ENCODE data around the gene CD47.
A peak's percentile ranks its signal among the peaks of the same experiment; 100 is the strongest.

The CD47 gene

DNA sequence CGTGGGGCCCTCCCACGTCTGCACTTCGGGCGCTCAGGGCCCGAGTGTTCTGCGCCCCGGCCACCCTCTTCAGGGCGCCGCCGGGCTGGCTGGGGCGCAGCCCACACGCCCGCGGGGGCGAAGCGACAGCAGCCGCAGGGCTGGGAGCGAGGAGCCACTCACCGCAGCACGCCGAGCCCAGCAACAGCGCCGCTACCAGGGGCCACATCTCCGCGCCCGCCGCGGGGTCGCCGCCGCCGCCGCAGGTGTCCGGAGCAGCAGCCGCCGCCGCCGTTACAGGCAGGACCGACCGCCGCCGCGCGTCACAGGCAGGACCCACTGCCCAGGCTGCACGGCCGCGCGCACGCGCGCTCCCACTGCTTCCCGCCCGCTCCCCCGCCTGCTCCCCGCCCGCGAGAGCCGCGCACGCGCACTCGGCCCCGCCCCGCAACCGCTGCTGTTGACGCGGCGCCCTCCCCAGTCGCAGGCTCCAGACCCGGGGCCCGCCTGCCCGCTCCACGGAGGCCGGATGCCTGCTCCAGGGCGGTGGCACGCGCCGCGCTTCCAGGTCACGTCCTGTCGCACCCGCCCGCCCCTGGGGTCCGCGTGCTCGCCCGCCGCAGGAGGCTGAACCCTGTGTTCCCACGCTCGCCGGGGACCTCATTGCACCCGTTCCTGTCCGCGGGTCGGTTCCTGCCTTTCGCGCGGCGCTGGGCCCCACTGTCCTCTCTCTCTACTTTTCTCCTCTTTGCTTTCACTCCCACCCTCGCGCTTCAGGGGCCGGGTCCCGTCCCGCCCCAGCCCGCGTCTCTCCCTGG is at the start of gene CD47:
Gene CD47, minus strand, starts transcription at position 331 of the 797 bp plus-strand sequence. Its CDS starts 123 bp downstream, at position 208.
- DNase-seq (ENCODE audit: low spot score), result peak; percentile 95

DNA sequence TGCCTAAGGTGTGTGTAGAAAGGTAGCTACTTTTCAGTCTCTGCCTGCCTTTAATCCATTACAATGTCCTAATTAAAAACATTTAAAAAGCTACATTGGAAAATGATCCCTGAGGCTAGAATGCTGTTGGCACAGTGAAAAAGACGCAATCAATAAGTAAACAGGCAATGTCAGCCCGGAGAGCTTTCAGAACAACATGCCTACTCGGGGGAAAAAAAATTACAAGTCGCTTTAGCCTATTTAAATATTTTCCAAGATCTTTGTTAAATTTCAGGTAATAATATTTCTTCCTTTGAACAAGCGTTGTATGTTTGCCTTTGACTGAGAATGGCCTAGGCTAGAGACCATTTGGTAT is 46.6 kb upstream of the CD47 start:
- DNase-seq (ENCODE audit: low spot score), result no peak

DNA sequence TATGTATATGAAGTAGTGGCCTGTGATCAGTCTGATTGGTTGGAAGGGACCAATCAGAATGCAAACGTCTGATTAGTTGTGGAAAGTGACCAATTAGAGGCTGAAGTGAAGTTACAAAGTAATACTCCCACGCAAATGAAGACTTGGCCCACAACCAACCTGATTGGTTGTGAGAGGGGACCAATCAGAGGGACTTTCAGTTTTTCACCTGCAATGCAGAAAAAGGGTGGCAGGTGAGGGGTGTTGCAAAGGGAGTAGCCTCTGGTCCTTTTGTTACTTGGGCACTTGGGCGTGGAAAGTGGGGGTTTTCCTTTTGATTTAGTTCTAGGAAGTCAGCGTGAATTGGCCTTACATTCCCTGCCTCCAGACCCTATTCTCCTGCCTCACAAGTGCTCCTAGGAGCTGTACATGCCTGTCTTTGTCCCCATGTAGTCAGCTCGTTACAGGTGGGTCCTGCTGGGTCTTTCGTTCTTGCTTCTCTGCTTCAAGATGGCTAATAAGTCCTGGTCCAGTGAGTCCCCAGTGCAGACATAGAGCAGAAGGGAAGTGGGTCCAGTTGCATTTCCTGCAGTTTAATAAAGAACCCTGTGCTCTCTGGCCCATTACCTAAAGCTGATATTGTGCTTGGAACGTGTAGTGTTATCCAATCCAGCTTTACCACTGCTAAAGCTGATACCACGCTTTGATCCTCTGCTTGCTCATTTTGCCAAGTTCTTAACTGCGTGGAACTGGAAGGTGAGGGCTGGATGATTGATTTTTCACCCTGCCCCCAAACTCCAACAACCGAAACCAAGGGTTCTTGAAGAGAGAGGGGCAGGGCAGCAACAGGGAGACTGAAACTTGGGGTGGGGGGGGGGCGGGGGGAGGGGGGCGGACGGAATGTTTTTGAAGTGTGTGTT is 46.0 kb upstream of the CD47 start:
- DNase-seq (ENCODE audit: low spot score), result no peak

DNA sequence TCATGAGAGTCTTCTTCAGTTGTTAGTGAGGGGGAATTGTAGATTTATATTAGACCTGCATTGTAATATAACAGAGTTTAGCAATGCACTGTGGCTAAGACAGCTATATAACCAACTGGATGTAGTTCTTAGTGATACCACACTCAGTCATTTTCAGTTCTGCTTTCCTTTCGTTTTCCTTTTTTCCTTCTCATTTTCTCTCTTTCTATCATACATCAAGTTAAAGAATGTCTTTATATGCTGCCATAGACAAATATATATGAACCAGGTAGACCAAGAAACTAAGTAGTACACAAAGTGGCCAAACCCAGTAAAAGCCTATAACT is 43.7 kb upstream of the CD47 start:
- DNase-seq (ENCODE audit: low spot score), result no peak

DNA sequence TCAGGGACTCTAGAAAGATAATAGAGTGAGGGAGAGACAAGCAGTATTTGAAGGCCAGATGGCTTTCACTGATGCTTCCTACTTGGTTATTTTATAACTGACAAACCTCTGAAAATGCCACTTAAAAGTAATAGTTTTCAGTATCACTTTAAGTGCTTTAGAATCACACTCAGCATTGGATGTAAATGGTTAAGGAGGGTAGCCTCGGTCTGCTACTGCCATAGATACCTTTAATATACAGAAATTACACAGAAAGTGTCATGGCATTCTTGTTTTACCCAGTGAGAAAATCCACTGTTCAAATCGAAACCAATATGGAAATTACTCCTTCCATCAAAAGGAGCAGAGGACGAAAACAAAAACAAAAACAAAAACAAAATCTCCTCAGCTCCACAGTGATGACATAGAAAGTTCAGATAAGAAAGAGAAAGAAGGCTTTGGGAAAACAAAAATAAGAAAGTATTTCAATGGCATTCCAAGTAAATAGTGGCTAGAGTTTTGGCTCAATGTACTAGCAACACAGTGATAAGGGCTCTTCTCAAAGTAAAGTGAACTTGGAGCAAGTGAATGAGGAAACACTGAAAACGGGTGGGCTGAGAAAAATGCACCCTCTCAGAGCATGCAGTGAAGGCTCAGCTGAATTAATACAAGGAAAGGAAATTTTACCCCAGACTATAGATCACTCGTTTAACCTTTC is 43.2 kb upstream of the CD47 start:
- DNase-seq (ENCODE audit: low spot score), result no peak

DNA sequence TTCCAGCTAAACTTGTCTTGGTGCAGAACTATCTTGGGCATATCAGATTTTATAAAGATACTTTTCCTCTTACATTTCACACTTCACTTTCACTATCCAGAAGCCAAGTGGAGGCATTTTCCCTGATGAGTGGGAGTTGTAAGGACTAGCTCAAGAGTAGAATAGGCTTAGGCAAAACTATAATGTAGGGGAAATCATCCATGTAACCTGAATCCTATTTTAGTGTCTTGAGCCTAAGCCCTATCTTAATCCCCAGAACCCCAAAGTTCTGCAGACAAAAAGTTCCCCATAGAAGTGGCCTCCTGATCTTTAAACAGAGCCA is 42.2 kb upstream of the CD47 start:
- DNase-seq (ENCODE audit: low spot score), result no peak

DNA sequence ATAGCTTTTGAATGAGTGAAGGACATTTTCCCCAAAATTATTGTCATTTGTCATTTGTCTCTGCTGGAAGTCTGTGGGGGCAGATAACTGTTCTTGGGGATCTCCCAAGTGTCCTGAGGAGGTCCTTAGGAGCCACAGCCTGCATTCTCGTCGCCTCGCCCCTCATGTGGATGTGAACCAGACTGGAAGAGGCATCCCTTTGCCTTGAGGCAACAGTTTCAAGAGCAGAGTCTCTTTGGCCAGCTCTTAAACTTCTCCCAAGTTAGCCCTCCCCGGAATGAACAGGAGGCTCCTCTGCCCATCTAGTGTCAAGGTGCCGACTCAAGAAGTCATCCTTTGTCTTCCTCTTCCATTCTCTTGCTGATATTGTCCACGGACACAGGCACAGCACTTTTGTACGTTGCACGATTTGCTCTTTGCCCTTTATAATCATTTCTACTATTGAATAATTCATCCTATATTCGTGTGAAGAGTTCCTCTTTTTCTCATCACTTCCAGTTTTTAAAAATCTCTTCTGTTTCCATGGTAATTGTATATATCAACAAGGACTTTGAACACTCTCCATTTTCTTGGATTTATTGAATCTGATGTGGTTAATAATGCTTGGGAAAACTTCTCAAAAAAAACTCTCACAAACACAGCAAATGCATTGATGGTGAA is 40.8 kb upstream of the CD47 start:
- DNase-seq (ENCODE audit: low spot score), result no peak

DNA sequence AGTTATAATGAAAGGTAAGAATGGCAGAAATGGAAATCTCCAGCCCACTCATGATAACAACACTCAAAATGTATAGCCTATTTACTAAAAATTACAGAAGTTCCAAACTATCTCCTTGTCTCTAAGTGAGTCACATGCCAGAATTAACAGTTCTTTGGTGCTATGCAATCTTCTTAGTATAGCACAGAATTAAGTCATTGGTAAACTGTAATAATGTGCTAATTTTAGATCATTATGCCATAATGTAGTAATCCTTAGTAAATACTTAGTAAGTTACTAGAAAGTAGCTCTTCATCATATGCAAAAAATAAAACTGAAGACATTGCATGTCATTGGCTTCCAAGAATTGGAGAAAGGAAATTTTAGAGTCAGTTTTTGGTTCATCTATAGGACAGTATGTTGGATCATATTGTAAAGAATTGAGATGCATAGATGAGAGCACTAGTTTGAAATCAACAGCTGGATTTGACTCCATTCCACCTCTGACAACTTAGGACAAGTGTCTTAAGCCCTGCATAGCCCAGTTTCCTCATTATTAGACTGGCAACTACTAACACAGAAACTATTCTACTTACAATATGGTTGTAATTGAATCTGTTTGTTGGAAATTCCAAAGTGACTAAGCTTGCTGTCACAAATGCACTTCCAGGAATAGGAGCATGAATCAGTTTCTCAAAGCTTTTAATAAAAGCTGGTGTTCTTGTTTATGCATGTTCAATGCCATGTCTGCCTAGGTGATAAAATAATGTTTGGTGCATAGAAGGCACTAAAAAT is 40.1 kb upstream of the CD47 start:
- DNase-seq (ENCODE audit: low spot score), result no peak

DNA sequence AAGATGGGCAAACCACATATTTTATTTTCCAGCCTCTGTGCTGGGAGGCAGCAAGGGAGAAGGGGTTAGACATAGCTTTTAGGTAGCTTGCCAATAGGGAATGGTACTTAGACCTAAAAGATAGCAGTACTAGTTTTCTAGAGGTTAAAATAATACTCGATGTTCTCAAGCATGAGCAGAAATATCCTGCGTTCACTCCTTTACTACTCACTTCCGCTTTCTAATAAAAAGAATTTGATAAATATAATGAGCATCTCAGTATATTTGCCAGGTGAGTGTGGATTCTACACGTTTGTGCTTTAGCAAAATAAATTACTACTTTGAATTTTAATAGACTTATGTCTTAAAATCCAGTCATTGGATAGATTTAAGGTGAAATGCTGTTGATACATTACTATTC is 39.4 kb upstream of the CD47 start:
- no peak for DNase-seq (ENCODE audit: low spot score)

DNA sequence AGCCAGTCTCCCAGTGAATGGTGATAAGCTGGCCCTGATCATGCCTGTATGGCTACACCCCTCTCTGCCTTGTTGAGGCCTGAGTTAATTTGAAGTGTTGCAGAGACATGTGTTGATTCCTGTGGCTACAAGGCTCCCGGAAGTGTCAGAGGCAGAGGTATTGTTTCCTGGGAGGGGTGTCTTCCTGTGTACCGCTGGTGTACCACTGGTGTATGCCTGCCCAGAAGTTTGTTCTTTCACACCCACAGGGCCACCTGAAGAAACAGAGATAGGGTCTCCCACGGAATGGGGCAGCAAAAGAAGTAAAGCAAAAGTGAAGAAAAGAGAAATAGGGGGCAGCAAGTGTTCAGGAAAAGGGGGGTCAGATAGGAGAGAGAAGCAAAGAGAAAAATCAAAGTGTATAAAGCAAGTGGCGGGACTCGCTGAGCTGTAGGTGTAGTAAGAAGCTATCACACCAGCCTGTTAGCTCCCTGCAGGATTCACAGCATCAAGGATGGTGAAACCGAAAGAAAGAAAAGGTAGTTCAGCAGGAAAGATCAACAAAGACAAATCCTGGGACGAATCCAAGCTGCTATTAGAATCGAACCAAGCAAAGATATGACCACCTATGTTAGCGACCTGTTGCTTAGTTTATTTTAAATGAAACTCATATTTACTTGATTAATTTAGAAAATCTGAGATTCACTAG is 36.6 kb upstream of the CD47 start:
- no peak for DNase-seq (ENCODE audit: low spot score)

DNA sequence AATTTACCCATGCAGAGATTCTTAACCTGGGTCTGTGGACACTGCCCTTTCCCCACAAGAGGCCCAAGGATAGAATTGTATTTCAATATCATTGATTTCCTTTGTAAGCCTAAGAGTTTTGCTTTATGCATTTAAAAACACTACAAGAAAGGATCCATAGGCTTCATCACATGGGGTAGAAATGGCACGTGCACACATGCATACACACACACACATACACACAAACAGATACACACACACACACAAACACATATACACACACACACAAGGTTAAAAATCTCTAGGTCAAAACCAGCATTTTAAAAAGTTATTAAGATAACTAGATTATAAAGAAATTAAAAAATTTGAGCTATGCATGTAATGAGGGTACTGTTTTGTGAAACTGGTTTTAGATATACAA is 35.5 kb upstream of the CD47 start:
- no peak for DNase-seq (ENCODE audit: low spot score)

DNA sequence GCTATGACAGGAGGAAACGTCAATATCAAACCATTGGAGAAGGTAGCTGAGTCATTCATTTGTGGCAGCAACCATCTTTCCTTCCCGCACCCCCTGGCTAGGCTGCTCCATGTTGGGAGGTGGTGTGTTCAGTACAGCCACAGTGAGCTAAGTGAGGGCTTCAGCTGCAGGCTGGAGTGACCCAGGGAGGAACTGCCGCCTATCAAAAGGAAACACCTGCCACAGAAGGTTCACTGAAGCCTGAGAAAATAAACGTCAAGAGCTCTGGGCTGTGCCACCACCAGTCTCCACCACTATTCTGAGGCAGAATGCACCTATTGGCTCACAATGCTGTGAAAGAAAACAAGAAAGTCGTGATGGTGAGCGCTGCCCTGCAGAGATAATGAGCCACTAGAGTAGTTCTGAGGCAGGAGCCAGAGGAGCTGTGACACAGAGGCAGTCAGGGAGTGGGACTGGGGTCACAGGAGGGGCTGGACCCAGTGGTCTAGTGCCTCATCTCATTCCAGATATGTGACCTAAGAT is 34.8 kb upstream of the CD47 start:
- DNase-seq (ENCODE audit: low spot score), result no peak

DNA sequence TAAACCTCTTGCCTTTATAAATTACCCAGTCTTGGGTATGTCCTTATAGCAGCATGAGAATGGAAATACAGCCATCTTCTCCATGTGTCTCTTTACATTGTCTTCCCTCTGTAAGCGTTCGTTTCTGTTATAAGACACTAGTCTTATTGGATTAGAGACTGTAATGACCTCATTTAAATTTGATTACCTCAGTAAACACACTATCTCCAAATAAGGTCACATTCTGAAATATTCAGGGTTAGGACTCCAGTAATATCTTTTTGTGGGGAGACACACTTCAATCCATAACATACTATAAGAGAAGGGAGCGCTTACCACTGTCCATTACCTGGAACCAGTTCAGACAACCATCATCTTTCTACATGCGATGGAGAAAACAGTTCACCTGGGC is 34.3 kb upstream of the CD47 start:
- DNase-seq (ENCODE audit: low spot score), result no peak

DNA sequence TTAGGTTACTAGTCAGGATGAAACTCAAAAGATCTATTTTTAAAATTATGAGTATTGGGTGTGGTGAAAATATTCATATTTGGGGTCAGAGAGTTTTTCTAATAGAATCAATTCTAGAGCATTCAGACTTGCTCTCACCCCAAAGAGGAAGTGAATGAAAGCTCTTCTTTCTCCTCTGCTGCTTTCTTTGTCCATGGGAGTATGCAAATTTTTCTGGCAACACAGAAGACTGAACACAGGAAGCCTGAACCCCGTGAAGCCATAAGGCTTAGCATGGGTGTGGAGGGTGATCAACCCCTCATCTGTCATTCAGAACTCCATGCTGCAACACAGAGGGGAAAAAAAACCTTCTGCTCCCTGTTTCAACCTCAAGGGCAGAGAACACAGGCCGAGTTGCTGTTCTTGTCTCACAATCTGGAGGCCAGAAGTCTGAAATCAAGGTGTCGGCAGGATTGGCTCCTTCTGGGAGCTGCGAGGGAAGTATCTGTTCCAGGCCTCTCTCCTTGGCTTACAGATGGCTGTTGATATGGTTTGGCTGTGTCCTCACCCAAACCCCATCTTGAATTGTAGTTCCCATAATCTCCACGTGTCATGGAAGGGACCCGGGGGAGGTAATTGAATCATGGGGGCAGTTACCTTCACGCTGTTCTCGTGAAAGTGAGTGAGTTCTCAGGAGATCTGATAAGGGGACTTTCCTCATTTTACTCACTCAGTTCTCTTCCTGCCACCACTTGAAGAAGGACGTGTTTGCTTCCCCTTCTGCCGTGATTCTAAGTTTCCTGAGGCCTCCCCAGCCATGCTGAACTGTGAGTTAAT is 33.7 kb upstream of the CD47 start:
- DNase-seq (ENCODE audit: low spot score), result no peak

DNA sequence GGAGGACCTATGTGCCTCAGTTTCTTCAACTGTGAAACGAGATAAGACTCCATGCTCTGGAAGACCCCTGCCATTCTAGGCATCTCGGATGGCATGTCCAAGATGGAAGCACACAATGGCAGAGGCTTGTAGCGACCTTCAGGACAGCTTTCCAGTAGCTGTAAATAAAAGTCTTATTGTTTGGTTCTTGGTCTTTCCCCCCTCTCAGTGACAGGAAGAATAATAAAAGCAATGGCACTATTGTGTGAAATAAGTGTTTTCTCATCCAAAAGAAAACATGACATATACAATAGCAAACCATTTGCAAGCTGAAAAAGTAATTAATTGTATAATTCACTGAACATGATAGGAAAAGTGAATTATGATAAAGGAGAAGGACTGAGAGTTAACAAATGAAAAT is 32.5 kb upstream of the CD47 start:
- no peak for DNase-seq (ENCODE audit: low spot score)

DNA sequence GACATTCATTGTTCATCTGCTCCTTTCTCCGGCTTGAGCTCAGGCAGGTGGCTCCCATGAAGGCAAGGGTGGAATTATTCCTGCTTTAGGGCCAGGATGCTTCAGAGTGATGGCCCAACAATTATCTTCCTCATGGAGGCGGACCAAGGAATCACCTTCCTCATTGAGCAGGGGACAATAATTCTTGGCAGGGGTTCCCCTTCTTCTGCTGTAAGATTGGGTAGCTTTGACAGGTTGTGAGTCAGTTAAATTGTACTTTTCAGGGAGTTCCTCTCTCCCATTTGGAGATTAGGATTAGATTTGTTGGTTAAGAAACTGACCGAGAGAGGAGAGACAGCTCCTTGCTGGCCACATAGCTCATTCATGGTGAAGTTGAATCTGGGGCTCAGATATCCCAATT is 31.4 kb upstream of the CD47 start:
- no peak for DNase-seq (ENCODE audit: low spot score)

DNA sequence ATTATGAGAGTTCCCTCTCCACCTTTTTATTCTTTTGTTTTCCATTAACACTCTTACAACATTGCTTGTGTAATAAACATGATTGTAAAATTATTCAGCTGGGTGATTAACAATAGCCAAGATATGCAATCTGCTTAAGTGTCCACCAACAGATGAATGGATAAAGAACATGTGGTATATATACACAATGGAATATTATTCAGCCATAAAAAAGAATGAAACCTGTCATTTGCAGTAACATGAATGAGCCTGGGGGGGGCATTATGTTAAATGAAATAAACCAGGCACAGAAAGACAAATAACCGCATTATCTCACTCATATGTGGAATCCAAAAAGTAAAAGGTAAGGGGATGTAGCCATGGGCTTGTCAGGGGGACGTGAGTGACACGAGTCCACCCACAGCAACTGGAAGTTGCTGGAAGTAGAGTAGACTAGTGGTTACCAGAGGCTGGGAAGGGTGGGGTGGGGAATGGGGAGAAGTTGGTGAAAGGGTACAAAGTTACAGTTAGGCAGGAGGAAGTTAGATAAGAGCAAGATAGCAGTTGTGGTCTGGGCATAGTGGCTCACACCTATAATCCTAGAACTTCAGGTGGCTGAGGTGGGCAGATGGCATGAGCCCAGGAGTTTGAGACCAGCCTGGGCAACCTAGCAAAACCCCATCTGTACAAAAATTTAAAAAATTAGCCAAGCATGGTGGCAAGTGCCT is 28.7 kb upstream of the CD47 start:
- DNase-seq (ENCODE audit: low spot score), result no peak

DNA sequence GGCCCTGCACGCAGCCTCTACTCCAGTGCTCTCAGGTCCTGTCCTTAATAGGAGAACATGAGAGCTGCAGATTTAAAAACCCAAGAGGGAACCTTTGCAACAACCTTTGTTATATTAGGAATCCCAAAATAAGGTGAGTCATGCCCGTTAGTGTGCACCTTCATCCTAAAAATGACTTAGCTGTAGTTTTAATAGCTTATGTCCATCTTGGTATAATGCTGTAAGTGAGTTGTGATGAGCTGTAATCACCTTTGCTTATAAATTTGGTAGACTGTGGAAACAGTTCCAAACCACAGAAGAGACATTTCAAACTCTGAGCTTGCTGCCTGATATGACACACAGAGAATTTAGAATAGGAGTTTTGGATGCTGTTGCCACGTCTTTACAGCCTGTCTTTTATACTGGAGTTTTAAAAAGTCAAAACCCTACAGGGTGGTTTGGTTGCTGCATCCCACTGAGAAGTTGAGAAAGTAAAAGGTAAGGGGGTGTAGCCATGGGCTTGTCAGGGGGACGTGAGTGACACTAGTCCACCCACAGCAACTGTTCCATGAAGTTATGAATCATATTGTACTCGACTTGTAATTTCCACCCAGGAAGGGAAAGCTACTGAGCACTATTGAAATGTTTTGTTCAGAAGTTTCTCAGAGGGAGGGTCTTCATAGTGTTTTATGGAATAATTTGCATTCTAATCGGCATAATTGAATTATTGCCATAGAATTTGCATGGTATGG is 27.4 kb upstream of the CD47 start:
- no peak for DNase-seq (ENCODE audit: low spot score)
